GM20000 (cell line): ENCODE measurements around the gene HOXA13.

Experiments used
- DNase-seq: peaks from one replicate; pipeline ENCODE4 v3.0.0; 2012; ENCODE audit warnings: low spot score
- CTCF ChIP-seq: IDR thresholded peaks from 2 replicates; pipeline ENCODE4 v1.5.1; 2012; ENCODE audit warnings: mild to moderate bottlenecking, control low read depth; ENCODE audit errors: extremely low read depth, missing control alignments

The HOXA13 gene

DNA sequence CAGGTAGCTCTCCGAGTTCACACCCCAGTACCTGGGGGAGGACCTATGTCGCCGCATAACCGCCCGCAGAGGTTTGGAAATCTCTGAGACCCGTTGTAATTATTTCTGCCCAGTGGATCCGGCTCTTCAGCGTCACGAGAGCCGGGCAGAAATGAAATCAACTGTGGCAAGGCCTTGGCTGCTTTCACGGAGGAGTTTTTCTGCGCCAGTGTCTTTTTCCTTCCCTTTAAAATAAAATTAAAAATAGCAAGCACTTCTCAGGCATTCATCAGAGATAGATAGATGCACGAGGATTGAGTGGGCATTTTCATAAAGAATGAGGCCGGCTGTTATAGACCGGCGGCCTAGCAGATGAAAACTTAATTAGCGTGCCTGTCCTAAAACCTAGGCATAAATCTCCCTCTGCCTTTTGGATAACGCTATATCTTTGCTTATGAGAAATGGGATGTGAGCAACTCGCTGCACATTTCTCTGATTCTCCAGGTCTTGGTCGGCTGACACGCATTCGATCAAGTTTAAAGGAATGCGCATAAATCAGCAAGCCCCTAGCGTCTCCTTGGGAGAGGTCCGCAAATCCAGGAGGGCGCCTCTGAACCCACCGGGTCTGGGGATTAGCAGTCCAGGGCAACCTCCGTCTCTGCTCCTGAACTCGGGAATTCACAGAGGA lies 6.4 kb downstream of the HOXA13 start:
- no peak for TF ChIP-seq CTCF
- DNase-seq = no peak

- no peak for TF ChIP-seq CTCF
- DNase-seq = no peak
Measured at GRCh38 chr7:27192546-27193334, 7.2 kb downstream of the HOXA13 start.

GRCh38 chr7:27191833-27192545 lies 7.9 kb downstream of the HOXA13 start:
- TF ChIP-seq CTCF = no peak
- no peak for DNase-seq

DNA sequence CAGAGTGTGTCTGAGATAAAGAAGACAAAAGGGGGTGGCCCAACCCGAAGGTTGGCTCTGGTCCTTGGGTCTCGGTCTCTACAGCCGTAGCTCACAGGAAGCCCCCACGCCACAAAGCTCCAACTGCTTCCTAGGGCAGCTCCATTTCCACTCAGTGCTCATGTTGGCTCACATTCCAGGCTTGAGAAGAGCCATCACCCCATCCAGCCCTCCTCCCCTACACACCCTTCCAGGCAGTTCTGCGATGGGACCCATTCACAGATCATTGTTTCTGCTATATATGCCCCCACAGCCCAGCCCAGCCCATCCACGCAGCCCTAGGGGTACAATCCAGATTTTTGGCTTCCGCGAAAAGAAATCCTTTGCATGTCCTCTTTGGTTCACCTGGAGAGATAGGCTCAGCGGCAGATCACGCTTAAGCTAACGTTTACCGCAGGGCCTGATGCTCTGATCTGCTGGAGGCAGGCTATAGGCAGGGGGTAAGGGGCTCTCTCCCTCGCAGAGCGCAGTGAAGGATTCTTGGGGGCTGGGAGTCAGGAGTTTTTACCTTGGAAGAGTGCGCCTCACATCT lies 8.6 kb downstream of the HOXA13 start:
- no peak for TF ChIP-seq CTCF

GRCh38 chr7:27189997-27190748 lies 9.7 kb downstream of the HOXA13 start:
- no peak for TF ChIP-seq CTCF
- no peak for DNase-seq

More for the DNA sequence above, 8.6 kb downstream of the HOXA13 start:
- no peak for DNase-seq

- TF ChIP-seq CTCF = no peak
- DNase-seq = no peak
Measured at GRCh38 chr7:27189295-27189996, 10.4 kb downstream of the HOXA13 start.
